Erythroblast (primary cell): ENCODE results near the gene FBXO11.

Source experiments
- GATA1 ChIP-seq: IDR thresholded peaks from 2 replicates; pipeline ENCODE4 v1.6.1; 2011; ENCODE audit warnings: low read depth, mild to moderate bottlenecking, control low read depth, low read length, moderate library complexity
- POLR2A ChIP-seq: IDR thresholded peaks from 2 replicates; pipeline ENCODE4 v1.6.1; 2011; ENCODE audit warnings: mild to moderate bottlenecking, low read length

GRCh38 chr2:47941936-47942335 is 35.6 kb upstream of the FBXO11 start:
- no peak for TF ChIP-seq POLR2A
- TF ChIP-seq GATA1: no peak
